ENCODE data around the gene DTD1.
"Not testable (repeated sequence)": the region's sequence is repeated elsewhere in the genome, so short reads cannot be mapped to it uniquely, and the experiment has no call there.

The DTD1 gene

DNA sequence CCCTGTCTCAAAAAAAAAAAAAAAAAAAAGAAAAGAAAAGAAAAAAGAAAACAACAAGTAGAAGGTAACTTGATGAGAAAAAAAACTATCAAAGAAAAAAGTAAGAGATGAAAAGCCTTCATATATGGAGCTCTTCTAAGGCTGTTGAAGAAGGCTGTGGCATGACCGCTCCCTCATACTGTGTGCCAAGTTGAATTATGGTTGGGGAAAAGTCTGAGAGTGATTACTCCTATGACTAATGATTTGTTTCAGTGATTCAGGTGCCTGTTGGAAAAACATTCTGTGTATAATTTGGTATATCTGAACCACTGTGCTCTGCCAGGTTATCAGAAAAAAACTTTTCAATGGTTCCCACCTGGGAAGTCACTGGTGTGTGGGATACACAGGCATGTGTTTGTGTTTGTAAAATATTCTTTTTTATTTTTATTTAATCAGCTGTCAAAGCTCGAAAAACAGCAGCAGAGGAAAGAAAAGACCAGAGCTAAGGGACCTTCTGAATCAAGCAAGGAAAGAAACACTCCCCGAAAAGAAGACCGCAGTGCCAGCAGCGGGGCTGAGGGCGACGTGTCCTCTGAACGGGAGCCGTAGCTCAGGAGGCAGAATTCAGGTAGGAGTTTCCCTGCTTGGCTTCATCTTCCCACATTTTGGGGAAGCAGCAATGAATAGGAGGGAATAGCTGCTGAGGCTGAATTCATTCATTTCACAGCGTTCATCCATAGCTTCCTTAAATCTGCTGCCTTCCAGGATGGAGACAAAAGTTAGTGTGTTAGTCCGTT, 156.0 kb downstream of the DTD1 start:
- no peak for DNase-seq (ENCODE audit: low spot score)

DNA sequence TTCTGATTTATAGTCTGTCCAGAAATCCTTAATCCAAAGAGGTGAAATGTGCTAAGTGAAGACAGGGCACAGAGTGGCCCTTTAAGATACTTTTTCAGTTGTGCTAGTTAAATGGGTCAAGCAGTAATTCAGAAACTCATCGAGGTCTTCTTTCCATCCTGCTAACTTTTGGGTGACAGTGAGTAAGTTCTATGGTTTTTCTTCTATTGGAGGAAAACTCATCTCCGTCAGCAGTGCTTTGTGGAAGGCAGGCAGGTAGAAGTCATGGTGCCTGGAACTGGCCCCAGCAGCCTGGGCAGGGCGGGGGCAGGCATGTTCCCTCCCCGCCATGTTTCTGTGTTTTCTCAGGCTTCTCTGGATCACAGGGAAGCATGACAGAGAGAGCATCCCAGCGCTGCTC, 159.2 kb downstream of the DTD1 start:
- DNase-seq (ENCODE audit: low spot score) = no peak

DNA sequence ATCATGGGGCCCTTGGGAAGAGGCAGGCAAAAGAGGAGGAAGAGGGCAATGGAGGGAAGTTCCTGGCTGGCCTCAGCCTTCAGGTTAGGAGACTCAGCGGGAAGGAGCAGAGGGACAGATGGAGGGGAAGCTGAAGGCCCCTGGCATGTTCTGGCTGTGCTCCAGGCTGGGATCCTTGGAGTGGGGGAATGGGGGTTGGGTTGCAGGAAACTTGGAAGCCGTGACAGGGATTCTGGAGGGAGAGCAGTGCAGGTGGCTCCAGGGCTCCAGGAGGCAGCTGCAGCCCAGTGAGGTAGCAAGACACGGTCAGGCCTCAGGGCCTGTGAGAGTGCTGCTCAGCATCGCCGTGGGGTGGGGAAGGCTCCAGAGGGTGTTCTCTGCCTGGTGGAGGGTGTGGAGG, 161.1 kb downstream of the DTD1 start:
- DNase-seq (ENCODE audit: low spot score) = no peak

DNA sequence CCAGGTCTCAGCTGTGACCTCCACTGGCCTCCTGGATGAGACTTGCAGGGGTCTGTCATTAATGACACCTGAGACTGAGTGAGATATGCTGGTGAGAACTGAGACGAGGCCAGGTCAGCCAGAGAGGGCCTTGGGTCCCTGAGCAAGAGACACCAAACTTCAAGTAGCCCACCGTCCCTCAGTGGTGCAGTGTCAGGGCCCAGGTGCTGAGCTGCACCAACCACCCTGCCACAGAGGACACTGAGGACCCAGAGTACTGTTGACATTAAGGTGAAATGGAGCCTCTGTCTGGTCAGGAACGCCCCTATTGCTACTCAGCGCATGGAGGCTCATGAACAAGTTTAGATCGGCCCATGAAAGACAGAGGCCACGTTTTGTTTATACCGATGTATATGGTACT, 161.7 kb downstream of the DTD1 start:
- no peak for DNase-seq (ENCODE audit: low spot score)

DNA sequence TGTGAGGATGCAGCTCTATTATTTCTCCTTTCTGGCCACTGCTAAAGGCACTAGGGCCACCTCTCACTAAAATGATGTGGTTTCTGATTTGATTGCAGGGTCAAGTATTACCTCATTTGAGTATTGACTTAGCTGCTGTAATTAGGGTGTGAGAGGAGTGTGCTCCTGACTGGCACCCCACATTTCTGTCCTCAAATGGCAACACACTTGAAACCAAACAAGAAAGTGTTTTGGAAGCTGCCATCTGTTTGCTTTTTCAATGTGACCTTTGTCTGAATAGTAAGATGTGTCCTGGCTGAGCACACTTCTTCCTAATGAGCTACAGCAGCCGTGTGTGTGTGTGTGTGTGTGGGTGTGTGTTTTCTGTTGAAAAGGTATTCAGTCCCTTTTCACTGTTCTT, 162.9 kb downstream of the DTD1 start:
- DNase-seq (ENCODE audit: low spot score) = no peak

DNA sequence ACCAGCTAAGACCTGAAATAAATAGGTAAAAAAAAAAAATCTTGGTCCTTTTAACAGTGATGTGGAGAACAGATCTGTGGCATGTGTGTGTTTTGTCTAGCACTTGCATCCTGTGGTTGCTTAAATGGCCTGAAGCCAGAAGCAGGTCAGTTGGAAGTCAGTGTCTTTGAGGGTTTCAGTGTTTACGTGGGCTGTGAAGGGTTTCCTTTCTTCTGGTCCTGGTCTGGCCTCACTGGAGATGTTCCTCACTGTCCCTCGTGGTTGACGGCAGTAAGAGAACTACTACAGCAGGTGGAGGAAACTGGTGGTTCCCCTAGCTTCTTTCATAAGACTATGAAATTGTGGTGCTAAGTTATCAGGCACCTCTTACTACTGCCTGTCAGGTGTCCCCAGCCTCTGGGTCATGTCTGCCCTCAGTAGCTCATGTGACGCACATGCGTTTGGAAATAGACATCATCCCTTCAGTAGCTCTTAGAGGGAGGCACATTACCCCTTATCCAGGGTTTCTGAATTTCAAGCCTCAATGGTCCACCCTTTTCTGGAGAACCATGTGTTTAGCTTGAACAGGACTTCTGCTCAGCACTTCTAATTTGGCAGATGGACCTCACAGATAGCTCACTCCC, 166.3 kb downstream of the DTD1 start:
- DNase-seq (ENCODE audit: low spot score) = no peak

DNA sequence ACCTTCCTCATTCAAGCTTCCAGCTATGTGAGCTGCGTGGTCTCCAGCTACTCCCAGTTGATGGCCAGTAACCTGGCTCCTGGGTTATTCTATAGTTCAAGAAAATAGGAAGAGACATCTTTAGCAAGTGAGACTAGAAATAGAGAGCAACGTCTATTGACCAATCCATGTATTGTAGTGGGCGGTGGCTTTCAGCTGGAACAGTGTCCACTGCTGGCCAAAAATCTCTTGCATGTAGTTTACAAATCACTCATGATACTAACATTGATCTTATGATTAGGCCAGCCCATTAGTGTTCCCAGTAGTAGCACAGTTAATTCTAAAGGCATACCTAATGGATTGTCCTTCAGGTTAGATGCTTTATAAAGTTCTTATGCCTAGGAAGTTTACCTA, 166.8 kb downstream of the DTD1 start:
- no peak for DNase-seq (ENCODE audit: low spot score)

DNA sequence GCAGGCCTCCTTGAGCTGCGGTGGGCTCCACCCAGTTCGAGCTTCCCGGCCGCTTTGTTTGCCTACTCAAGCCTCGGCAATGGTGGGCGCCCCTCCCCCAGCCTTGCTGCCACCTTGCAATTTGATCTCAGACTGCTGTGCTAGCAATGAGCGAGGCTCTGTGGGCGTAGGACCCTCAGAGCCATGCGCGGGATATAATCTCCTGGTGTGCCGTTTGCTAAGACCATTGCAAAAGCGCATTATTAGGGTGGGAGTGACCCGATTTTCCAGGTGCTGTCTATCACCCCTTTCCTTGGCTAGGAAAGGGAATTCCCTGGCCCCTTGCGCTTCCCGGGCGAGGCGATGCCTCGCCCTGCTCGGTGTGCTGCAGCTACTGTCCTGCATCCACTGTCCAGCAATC, 173.0 kb downstream of the DTD1 start:
- not testable (repeated sequence) for DNase-seq (ENCODE audit: low spot score)

DNA sequence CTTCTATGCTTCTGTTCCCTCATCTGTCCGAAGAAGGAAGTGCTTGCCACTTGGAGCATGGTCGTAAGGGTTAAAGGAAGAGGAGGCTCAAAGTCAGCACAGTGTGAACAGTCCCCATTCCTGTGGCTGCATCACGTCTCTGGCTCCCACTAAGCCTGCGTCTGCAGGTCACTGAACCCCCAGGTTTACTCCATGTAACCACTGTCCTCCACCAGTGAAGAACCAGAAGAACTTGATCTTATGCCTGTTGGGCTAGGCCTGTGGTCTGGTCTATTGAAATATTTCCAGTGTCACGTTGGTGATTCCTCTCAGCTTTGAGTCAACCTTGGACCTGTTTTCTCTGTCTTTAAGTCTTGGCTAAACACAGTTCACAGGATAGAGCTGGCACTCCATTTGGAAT, 179.8 kb downstream of the DTD1 start:
- DNase-seq (ENCODE audit: low spot score) = no peak

DNA sequence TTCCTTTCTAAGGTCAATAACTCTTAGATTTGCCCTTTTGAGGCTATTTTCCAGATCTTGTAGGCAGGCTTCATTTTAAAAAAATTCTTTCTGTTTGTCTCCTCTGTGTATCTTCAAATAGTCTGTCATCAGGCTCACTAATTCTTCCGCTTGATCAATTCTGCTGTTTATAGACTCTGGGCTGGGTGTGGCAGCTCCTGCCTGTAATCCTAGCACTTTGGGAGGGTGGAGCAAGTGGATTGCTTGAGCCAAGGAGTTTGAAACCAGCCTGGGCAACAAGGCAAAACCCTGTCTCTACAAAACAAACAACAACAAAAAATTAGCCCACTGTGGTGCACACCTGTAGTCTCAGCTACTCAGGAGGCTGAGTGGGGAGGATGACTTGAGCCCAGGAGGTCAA, 185.7 kb downstream of the DTD1 start:
- DNase-seq (ENCODE audit: low spot score) = no peak

DNA sequence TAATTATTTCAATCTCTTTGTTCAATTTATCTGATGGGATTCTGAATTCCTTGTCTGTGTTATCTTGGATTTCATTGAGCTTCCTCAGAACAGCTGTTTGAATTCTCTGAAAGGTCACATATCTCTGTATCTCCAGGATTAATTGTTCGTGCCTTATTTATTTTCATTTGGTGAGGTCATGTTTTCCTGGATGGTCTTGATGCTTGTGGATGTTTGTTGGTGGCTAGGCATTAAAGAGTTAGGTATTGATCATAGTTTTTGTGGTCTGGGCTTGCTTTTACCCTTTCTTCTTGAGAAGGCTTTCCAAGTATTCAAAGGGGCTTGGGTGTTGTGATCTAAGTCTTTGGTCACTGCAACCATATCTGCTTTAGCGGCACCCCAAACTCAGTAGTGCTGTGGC, 186.4 kb downstream of the DTD1 start:
- no peak for DNase-seq (ENCODE audit: low spot score)

DNA sequence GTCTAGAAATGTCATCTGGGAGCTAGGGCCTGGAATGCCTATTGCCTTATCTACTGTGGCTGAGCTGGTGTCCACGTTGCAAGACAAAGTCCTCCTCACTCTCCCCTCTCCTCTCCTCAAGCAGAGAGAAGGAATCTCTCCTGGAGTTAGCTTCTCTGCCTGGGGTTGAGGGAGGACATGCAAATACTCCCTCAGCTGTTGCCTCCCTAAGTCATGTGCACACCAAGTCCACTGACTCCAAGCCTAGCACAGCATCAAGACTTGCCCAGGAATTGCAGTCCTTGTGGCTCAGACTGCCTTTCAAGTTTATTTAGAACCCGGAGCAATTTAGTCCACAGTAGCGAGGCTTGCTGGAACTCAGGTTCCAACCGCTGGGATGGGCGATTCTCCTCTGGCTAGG, 187.8 kb downstream of the DTD1 start:
- no peak for DNase-seq (ENCODE audit: low spot score)

DNA sequence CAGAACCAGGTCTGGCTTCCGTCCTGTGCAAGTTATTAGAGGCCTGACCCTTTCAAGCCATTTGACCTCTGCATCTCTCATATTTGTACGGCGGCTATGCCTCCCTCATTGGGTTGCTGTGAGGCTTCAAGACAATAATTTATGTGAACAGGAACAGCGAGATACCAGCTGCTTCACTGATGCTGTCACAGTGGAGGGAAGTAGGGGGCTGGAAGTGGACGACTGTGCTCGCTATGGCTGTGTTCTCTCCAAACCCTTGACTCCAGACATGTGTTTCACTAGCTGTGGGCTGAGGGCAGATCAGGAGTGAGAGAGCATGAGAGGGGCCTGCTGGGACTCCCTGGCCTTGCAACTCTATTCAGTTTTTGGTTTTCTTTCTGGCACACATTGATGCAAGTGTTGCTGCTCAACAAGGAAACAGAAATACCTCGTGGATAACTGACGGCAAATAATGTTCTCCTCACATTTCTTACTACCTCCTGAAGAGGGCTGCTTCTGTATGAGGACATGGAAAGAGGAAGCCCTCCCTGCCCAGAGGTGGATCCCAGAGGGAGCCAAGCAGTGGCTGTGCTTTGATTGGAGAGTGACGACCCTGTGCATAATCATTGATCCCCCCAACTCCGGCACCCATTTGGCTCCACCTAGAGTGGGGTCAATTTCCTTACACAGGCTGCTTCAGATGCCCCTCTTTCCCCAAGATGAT, 191.0 kb downstream of the DTD1 start:
- DNase-seq (ENCODE audit: low spot score) = no peak

DNA sequence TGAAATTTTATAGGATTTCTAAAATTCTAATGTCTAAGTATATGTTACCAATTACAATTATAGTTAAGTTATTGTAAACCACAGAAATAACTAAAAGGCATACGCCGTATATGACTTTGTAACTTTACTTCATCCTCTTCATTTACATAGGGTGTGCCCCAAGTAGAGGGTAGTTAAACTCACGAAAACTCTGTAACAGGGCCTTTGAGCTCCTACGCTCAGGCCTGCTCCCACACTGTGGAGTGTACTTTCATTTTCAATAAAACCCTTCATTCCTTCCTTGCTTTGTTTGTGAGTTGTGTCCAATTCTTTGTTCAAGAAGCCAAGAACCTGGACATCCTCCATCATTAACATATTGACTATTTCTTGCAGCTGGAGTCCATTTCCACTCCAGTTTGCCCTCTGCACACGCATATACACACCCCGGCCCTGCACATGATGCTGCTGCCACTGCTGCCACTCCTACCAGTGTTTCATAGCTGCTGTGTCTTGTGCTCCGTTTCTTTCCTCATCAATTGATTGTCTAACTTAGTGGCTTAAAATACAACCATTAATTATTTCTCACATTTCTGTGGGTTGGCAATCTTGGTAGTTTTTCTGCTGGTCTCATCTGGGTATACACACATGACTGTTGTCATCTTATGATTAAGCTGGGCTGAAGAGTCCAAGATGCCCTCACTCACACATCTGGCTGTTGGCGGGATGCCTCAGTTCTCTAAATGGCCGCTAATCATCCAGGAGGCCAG, 192.7 kb downstream of the DTD1 start:
- no peak for DNase-seq (ENCODE audit: low spot score)

DNA sequence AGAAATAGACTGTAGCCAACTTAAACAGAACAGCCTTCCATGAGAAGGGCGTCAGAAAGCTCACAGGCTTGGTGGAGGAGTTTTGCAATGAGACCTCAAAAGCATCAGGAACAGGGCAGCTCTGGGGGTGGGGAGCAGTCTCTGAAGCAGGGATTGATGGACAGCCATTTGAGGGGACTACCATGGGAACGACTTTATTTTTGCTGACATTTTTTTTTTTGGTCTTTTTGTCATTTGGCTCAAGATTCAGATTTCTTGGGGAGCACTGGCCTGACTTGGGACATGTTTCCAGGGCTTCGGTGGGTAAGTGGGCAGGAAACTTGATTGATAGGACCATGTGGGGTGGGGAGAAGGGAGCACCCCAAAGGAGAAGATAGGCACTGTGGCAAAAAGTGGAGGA, 193.7 kb downstream of the DTD1 start:
- no peak for DNase-seq (ENCODE audit: low spot score)

DNA sequence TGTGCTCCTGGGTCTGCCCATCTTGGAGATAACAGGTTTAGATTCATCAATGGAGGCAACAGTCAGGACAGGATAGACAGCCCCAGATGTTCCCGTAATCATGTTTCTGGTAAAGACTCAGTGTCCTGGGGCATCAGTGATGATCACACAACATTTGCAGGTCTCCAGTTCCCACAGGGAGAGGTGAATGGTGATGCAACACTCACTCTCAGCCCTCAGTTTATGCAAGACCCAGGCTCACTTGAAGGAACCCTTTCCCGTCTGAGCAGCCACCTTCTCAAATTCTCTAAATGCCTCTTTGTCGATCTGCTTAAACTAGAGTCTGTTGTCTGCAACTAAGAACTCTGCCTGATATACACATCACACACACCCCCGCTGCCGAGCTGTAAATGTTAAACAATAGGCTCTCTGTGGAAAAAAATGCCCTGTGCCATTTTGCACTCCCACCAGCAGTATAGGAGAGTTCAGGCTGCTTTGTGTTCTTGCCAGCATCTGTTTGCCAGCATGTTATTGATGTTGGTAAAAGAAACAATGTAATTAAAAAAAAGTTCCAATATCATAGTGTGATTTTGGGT, 195.6 kb downstream of the DTD1 start:
- no peak for DNase-seq (ENCODE audit: low spot score)

DNA sequence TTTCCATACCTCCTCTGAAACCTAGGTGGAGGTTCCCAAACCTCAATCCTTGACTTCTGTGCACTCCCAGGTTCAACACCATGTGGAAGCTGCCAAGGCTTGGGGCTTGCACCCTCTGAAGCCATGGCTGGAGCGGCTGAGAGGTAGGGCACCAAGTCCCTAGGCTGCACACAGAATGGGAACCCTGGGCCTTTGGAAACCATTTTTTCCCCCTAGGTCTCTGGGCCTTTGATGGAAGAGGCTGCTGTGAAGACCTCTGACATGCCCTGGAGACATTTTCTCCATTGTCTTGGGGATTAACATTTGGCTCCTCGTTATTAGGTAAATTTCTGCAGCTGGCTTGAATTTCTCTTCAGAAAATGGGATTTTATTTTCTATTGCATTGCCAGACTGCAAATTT, 199.2 kb downstream of the DTD1 start:
- DNase-seq (ENCODE audit: low spot score) = not testable (repeated sequence)

DNA sequence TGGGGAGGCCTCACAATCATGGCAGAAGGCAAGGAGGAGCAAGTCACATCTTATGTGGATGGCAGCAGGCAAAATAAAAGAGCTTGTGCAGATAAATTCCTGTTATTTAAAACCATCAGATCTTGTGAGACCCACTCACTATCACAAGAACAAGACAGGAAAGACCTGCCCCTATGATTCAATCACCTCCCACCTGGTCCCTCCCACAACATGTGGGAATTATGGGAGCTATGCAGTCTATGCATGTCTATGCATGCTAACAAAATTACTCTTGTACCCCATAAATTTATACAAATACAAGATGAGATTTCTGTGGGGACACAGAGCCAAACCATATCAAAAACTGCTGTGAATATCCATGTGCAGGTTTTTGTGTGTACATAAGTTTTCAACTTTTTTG, 200.2 kb downstream of the DTD1 start:
- DNase-seq (ENCODE audit: low spot score) = no peak

DNA sequence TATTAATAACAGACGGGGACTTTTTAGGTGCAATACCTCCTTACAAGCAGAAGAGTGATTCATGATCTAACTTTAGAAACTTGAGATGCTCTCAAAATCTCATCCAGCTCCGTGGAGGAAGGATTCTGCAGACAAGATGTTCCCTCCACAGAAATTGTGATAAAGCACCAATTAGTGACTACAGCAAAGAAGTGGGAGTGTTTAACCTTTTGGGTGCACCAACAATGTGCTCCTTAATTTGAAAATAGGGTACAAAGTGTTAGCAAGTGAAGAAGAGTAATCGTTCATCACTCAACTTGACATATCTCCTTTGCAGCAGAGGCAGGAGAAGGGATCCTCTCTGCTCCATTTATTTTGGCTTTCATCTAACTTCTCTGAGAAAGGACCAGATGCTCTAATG, 202.9 kb downstream of the DTD1 start:
- DNase-seq (ENCODE audit: low spot score) = no peak

DNA sequence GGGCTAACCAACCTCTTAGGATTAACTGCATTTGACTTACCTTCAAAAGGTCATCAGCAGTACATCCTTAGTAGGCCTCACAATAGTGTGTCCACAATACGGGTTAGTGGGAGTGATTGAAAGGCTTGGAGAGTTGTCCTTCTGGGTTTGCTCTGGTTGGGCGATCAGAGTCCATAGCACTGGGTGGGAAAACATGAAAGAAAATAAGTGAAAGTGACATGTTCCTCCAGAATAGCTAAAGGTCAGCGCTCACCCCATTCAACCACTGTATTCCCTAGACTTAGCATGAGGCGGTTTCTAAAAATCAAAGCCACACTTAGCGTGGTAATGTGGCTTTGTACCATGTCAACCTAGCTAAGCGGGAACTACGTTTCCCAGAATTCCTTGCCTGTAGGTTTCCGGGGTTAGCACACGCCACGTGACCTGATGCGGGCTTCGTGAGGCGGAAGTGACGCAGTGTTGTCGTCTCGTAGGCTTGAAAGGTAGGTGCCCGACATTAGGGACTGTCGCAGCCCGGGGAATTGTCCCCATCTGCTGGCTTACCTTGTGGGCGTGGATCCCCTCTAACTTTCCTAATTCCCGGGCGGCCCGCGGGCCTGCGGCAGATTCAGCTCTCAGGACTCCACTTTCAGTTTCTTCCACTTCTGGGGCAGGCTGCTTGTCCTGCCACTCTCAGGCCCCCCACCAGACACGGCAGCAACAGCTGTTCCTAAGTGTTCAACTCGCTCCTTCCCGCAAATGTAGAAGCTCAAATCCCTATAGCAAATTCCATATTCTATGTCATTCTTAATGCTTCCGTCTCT, 206.0 kb downstream of the DTD1 start:
- peak; percentile 90 for DNase-seq (ENCODE audit: low spot score)

DNA sequence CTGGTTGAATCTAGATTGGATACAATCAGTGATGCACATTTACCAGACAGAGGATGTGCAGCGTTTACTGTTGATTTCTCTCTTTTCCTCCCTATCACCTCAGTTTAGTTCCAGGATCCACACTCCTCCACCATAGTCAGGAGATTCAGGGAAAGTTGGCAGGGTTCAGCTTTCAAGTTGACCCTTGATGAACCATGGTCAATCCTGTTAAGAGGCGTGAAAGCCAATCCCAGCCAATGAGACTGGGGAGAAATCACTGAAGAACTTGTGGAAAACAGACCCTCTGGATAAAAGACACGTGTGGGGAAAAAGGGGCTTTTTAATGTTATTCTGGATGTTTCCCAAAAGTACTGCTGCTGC, 206.6 kb downstream of the DTD1 start:
- no peak for DNase-seq (ENCODE audit: low spot score)

DNA sequence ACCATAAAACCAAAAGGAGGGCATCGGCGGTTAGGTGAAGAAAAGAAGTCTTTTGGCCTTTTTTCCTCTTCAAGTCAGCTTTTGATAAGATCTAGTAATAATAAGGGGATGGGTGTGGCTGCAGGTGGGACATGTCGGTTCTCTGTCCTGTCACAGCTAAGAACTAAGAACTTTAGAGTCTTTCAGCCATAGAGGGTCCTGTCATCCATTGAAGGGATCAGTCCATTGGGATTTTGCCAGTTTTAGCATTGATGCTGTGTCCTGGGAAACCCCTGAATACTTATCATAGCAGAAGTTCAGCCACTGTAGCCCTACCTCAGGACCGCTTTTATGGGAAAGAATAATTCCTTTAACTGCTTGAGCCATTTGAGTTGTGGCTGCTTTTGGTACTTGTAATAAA, 207.5 kb downstream of the DTD1 start:
- DNase-seq (ENCODE audit: low spot score) = no peak

All from left forelimb (tissue), 1 donor.